CD4-positive, alpha-beta T cell treated with Interleukin-10 for 1 hour (primary cell): Measurements from ENCODE around the gene ABCC11.

Experiments
- DNase-seq: peaks from one replicate; pipeline ENCODE4 v3.0.0-alpha.2; 2020

The ABCC11 gene

DNA sequence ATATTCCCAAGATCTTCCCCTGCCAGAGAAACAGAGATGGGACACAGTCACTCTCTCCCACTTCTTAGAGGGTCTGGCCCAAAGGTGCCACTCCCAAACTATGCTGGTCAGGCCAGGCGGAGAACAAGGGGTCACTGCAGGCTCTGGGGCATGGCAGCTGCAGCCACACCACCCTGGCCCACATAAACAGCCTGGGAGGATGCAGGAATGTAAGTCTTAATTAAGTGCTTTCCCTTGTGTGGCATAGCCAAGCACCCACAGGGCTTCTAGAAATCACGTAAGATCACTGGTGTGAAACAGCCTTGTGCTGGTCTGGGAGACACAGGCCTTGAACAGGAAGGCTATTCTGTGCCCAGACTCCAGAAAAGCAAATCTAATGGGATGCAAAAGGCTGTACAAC, 123.1 kb downstream of the ABCC11 start:
- no peak for DNase-seq

DNA sequence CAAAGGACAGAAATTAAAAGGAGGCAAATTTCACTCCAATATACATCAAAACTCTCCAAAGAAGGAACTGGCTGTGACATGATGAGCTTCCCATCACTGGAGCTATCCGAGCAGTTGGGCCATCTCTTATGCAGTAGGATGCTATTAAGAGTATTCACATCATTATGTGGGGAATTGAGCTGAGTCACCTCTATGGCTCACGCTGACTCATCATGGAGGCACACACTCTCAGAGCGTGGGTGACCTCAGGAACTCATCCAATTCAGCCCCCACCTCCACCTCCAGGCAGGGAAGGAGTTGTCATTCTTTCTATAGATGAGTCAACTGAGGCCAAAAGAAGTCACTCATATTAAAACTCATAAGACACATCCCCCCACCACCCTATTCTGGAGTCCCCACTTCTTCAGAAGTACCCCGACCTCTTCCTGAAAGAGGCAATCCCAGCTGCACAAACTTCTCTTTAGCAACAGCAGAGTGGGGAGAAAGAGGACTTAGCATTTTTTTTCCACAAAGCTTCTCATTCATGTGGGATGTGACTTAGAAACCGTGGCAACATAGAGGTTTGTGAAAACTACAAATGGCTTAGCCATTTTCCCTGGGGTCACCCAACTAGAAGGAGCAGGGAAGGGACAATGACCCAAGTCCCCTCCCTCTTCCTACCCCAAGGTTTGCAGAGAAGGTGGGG, 124.1 kb downstream of the ABCC11 start:
- no peak for DNase-seq

DNA sequence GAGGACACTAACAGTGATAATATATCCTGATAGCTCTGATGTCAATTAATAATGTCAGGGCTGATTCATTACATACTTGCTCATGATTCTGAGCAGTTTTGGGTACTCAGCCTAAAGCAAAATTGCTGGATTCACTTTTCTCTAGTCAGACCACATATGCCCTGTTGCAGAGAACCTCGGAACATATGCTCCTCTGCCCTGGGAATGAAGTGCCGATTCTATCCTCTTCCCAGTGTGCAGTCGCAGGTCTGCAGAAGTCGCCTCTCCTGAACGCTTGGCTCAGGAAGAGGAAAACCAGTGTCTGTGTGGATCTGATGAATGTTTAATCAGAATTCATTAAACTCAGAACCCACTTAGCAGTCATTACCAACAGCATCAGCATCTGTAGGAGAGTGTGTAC, 126.1 kb downstream of the ABCC11 start:
- no peak for DNase-seq

DNA sequence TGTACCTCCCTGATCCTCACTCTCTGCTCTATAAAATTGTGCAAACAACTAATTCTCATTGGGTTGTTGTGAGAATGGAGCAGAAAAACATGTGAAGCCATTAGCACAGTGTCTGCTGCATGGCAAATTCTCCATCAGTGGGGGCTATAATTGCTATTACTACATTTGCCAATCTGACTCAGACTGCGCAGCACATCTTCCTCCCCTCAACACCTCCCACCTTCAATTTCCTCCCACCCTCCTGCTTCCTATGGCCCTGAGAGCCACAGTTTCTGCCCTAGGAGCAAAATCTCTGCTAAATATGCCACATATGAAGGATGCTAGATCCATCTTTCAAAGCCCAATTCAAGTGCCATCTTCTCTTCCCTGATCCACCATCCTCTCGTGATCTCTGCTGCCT, 128.5 kb downstream of the ABCC11 start:
- DNase-seq = no peak

DNA sequence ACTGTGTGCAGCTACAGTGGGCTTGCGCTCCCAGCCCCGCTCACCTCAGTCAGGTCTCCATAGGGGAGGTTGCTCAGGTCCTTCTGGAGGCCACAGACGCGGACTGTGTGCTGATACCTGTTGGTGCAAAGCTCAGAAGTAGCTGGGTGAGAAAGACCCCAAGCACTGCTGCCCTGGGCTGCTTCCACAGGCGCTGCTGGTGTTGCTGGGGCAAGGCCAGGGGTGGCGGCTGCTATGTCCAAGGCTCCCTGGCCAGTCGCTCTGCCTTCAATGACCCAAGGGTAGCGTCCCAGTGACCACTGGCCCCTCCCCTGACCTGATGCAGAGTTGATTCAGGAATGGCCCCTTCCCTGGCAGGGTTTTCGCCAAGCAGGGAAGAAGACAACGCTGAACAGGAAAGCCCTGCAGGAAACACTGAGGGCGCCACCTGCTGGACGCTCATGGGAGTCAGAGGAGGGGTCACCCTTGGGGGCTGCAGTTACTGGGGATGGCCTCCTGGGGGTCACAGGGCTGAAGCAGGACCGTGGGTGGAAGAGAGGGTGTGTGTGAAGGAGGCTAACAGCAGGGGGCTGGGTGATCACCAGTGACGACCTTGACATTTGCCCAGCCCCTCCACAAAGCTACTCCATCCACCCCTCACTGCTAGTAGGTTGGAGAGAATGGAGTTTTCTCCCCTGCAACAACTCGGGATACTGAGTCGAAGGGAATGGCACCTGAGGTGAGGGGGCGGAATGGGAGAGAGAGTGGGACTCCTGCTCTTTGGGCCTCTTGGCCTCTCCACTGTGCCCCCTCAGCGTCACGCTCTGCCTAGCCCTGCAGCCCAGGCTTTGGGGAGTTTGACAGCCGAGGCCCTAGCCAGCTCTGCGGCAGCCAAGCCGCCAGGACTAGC, 129.9 kb downstream of the ABCC11 start:
- DNase-seq = peak; percentile 51
